ENCODE measurements around the gene DNASE1L3.

Gene DNASE1L3

GRCh38 chr3:58200121-58200709 is 10.6 kb downstream of the DNASE1L3 start:
- no peak for DNase-seq

- DNase-seq = no peak
Measured at GRCh38 chr3:58198804-58199203, 12.0 kb downstream of the DNASE1L3 start.

- DNase-seq = peak; percentile 14
Measured at GRCh38 chr3:58198362-58198761, 12.4 kb downstream of the DNASE1L3 start.

- no peak for DNase-seq
Measured at GRCh38 chr3:58197588-58197987, 13.2 kb downstream of the DNASE1L3 start.

- no peak for DNase-seq
Measured at GRCh38 chr3:58193682-58194407, 16.9 kb downstream of the DNASE1L3 start.

GRCh38 chr3:58192069-58192468 is 18.7 kb downstream of the DNASE1L3 start:
- DNase-seq = no peak

GRCh38 chr3:58191361-58191991 is 19.3 kb downstream of the DNASE1L3 start:
- DNase-seq = no peak

- DNase-seq = no peak
Measured at GRCh38 chr3:58190882-58191281, 19.9 kb downstream of the DNASE1L3 start.

- DNase-seq = no peak
Measured at GRCh38 chr3:58190291-58190690, 20.5 kb downstream of the DNASE1L3 start.

GRCh38 chr3:58189691-58190090 is 21.1 kb downstream of the DNASE1L3 start:
- DNase-seq = no peak

GRCh38 chr3:58188921-58189451 is 21.8 kb downstream of the DNASE1L3 start:
- DNase-seq = no peak

- DNase-seq = no peak
Measured at GRCh38 chr3:58188173-58188564, 22.6 kb downstream of the DNASE1L3 start.

- DNase-seq = no peak
Measured at GRCh38 chr3:58184982-58185360, 25.8 kb downstream of the DNASE1L3 start.

GRCh38 chr3:58184309-58184981 is 26.3 kb downstream of the DNASE1L3 start:
- no peak for DNase-seq

GRCh38 chr3:58183891-58184290 is 26.9 kb downstream of the DNASE1L3 start:
- DNase-seq = no peak

GRCh38 chr3:58183221-58183620 is 27.6 kb downstream of the DNASE1L3 start:
- no peak for DNase-seq

- no peak for DNase-seq
Measured at GRCh38 chr3:58180940-58181587, 29.7 kb downstream of the DNASE1L3 start.

- no peak for DNase-seq
Measured at GRCh38 chr3:58180099-58180880, 30.5 kb downstream of the DNASE1L3 start.

- DNase-seq = no peak
Measured at GRCh38 chr3:58179235-58180098, 31.3 kb downstream of the DNASE1L3 start.

- DNase-seq = peak; percentile 55
Measured at GRCh38 chr3:58178528-58179234, 32.1 kb downstream of the DNASE1L3 start.

All from activated CD4-positive, alpha-beta T cell treated with anti-CD3 and anti-CD28 coated beads, Interleukin-2, amount 50 U/mL, for 16 hours (primary cell).